Measurements from ENCODE around the gene HOXB8. TPM values are rescaled to one million over a fixed set of nuclear protein-coding genes. Genes with fewer than 3 reads are reported as not detected.
A peak's percentile ranks its signal among the peaks of the same experiment; 100 is the strongest.

The HOXB8 gene
- total RNA-seq, 1 donor from 2014 or later, result not detected

DNA sequence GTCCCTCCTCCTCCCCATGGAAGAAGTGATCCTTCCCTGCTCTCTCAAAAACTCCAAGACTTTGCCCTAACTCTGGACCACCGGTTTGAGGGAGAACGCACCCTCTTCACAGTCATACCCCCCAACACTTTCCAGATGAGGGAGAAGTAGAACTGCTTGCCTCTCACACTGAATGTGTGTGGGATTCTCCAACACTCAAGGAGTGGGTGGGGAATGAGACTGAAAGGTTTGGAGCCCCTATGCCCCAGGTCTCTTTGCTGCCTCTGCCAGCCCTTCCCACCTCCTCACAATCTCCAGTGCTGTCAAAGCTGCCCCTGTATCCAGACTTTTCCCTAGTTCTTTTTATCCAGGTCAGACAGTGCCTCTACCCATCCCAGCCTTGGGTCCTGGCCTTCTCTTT lies 48.4 kb downstream of the HOXB8 start:
- Mint-ChIP-seq H3K4me3 (ENCODE audit: unreplicated experiment) (no peak overlapping the region), H3K27me3 (ENCODE audit: low read depth, unreplicated experiment) (peaks cover 22% of the 10 kb centered on the region), H3K4me1 (ENCODE audit: low read depth, unreplicated experiment) (no peaks in the 10 kb centered on the region), H3K9me3 (ENCODE audit: unreplicated experiment) (peaks cover 16% of the 10 kb centered on the region), H3K36me3 (ENCODE audit: low read depth, unreplicated experiment) (no peaks in the 10 kb centered on the region), H3K27ac (ENCODE audit: unreplicated experiment) (no peak overlapping the region)
- Histone ChIP-seq H4K20me1 (ENCODE audit: insufficient read depth, low read length) (peaks cover 3% of the 10 kb centered on the region), H3K36me3 (ENCODE audit: insufficient read depth, low read length) (no peaks in the 10 kb centered on the region), H3K79me2 (ENCODE audit: insufficient read depth, low read length) (peaks cover 95% of the 10 kb centered on the region), H2AFZ (ENCODE audit: low read depth, low read length) (no peak overlapping the region), H3K27ac (ENCODE audit: low read depth, low read length) (peak overlapping the region; percentile 65), H3K4me1 (ENCODE audit: insufficient read depth, low read length) (peaks cover 22% of the 10 kb centered on the region), H3K4me2 (ENCODE audit: low read length) (peak overlapping the region; percentile 86), H3K9me3 (ENCODE audit: insufficient read depth, low read depth, low read length) (no peaks in the 10 kb centered on the region), H3K9ac (ENCODE audit: low read length) (peak overlapping the region; percentile 62), H3K4me3 (ENCODE audit: insufficient read depth, low read depth, low read length) (no peak overlapping the region), H3K27me3 (ENCODE audit: insufficient read depth, low read length) (peaks cover 89% of the 10 kb centered on the region)
- TF ChIP-seq EZH2 (IDR thresholded peaks at IDR 0.05; ENCODE audit: insufficient read depth, low read length), result no peak
- TF ChIP-seq, protein P1, sequence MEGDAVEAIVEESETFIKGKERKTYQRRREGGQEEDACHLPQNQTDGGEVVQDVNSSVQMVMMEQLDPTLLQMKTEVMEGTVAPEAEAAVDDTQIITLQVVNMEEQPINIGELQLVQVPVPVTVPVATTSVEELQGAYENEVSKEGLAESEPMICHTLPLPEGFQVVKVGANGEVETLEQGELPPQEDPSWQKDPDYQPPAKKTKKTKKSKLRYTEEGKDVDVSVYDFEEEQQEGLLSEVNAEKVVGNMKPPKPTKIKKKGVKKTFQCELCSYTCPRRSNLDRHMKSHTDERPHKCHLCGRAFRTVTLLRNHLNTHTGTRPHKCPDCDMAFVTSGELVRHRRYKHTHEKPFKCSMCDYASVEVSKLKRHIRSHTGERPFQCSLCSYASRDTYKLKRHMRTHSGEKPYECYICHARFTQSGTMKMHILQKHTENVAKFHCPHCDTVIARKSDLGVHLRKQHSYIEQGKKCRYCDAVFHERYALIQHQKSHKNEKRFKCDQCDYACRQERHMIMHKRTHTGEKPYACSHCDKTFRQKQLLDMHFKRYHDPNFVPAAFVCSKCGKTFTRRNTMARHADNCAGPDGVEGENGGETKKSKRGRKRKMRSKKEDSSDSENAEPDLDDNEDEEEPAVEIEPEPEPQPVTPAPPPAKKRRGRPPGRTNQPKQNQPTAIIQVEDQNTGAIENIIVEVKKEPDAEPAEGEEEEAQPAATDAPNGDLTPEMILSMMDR (IDR thresholded peaks at IDR 0.05; ENCODE audit: insufficient read depth, low read depth, low read length), result no peak
- FAIRE-seq (no peak), DNase-seq (ENCODE audit: low read depth) (no peak)

DNA sequence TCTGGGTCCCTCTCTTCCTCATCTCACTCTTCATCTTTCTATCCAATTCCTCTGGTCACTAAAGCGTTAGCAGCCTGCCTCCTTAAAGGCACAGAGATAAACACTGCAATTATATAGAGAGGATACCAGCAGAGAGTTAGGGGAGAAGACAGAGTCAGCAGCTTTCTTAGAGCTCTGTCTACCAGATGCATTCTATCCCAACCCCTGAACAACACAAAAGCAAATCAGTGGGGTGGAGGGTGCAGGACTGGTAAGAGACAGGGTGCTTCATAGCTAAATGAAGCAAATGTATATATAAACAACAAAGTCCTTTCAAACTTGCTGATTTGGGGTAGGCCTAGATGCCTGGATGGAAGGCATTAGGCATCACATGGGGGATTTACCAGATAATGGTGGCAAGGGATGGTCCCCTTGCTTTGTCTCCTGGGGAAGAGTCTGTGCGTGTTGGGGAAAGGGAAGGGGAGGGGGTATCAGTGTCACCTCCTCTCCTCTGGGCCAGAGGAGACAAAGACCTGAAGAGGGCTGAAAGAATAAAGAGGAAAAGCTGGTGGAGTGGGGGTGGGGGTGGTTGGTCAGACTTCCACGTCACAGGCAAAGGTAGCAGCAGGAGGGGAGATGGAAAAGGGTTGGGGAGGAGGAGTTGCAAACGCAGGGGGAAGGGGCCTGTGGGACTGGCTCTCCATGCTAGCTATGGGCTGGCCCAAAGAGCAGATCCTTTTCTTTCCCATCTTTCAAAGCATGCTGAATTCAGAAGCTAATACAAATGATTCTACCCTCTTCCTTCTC lies 49.0 kb downstream of the HOXB8 start:
- Histone ChIP-seq H2AFZ (ENCODE audit: low read depth, low read length) (no peak overlapping the region), H3K4me3 (ENCODE audit: insufficient read depth, low read depth, low read length) (no peak overlapping the region), H3K27me3 (ENCODE audit: insufficient read depth, low read length) (peaks cover 89% of the 10 kb centered on the region), H4K20me1 (ENCODE audit: insufficient read depth, low read length) (peaks cover 9% of the 10 kb centered on the region), H3K79me2 (ENCODE audit: insufficient read depth, low read length) (peaks cover 95% of the 10 kb centered on the region), H3K9me3 (ENCODE audit: insufficient read depth, low read depth, low read length) (no peaks in the 10 kb centered on the region), H3K4me2 (ENCODE audit: low read length) (peak overlapping the region; percentile 86), H3K27ac (ENCODE audit: low read depth, low read length) (peak overlapping the region; percentile 65), H3K9ac (ENCODE audit: low read length) (peak overlapping the region; percentile 76), H3K4me1 (ENCODE audit: insufficient read depth, low read length) (peaks cover 26% of the 10 kb centered on the region), H3K36me3 (ENCODE audit: insufficient read depth, low read length) (no peaks in the 10 kb centered on the region)
- no peak overlapping the region for H3K4me3 Mint-ChIP-seq (ENCODE audit: unreplicated experiment)
- no peaks in the 10 kb centered on the region for H3K36me3 Mint-ChIP-seq (ENCODE audit: low read depth, unreplicated experiment)
- no peak overlapping the region for H3K27ac Mint-ChIP-seq (ENCODE audit: unreplicated experiment)
- TF ChIP-seq, protein P1 (IDR thresholded peaks at IDR 0.05; ENCODE audit: insufficient read depth, low read depth, low read length), result no peak
- TF ChIP-seq EZH2 (IDR thresholded peaks at IDR 0.05; ENCODE audit: insufficient read depth, low read length), result no peak
- FAIRE-seq (no peak), DNase-seq (ENCODE audit: low read depth) (no peak)
- H3K27me3 Mint-ChIP-seq (ENCODE audit: low read depth, unreplicated experiment), result peaks cover 28% of the 10 kb centered on the region
- no peaks in the 10 kb centered on the region for H3K4me1 Mint-ChIP-seq (ENCODE audit: low read depth, unreplicated experiment)
- peaks cover 16% of the 10 kb centered on the region for H3K9me3 Mint-ChIP-seq (ENCODE audit: unreplicated experiment)

DNA sequence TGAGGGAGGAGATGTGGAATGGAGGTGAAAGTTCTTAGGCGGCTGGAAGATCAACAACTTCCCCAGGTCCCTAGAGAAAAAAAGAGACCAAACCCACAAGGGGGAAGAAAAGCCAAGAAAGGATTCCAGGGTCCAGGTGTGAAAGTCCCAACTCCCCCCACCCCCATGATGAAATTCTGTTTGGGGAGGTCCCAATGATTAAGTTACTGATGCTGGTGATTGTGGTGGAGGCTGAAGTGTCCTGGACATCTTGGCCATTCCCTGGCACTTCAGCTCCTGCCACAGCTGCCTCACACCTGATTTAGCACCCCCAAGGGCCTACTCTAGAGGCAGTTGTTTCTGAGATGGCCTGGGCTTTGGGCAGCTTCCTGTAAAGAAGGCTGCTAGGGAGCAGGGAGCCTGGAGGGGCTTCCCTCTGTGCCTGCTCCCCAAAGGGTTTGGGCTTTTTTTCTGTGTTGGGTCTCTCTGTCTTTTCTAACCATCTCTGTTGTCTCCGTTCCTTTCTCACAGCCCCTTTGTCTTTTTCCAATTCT lies 50.0 kb downstream of the HOXB8 start:
- no peak for FAIRE-seq
- peaks cover 85% of the 10 kb centered on the region for H3K27me3 ChIP-seq (ENCODE audit: insufficient read depth, low read length)
- TF ChIP-seq EZH2 (IDR thresholded peaks at IDR 0.05; ENCODE audit: insufficient read depth, low read length), result no peak
- TF ChIP-seq, protein P1 (IDR thresholded peaks at IDR 0.05; ENCODE audit: insufficient read depth, low read depth, low read length), result no peak
- peak overlapping the region; percentile 86 for H3K4me2 ChIP-seq (ENCODE audit: low read length)
- H3K4me3 ChIP-seq (ENCODE audit: insufficient read depth, low read depth, low read length), result peak overlapping the region; percentile 34
- peaks cover 23% of the 10 kb centered on the region for H3K4me1 ChIP-seq (ENCODE audit: insufficient read depth, low read length)
- H3K36me3 Mint-ChIP-seq (ENCODE audit: low read depth, unreplicated experiment), result no peaks in the 10 kb centered on the region
- peaks cover 94% of the 10 kb centered on the region for H3K79me2 ChIP-seq (ENCODE audit: insufficient read depth, low read length)
- no peak overlapping the region for H3K27ac Mint-ChIP-seq (ENCODE audit: unreplicated experiment)
- no peaks in the 10 kb centered on the region for H3K9me3 ChIP-seq (ENCODE audit: insufficient read depth, low read depth, low read length)
- H2AFZ ChIP-seq (ENCODE audit: low read depth, low read length), result no peak overlapping the region
- H3K4me1 Mint-ChIP-seq (ENCODE audit: low read depth, unreplicated experiment), result no peaks in the 10 kb centered on the region
- H3K9me3 Mint-ChIP-seq (ENCODE audit: unreplicated experiment), result peaks cover 20% of the 10 kb centered on the region
- no peaks in the 10 kb centered on the region for H3K36me3 ChIP-seq (ENCODE audit: insufficient read depth, low read length)
- DNase-seq (ENCODE audit: low read depth), result no peak
- H3K27me3 Mint-ChIP-seq (ENCODE audit: low read depth, unreplicated experiment), result peaks cover 38% of the 10 kb centered on the region
- peak overlapping the region; percentile 65 for H3K27ac ChIP-seq (ENCODE audit: low read depth, low read length)
- H4K20me1 ChIP-seq (ENCODE audit: insufficient read depth, low read length), result peaks cover 9% of the 10 kb centered on the region
- no peak overlapping the region for H3K4me3 Mint-ChIP-seq (ENCODE audit: unreplicated experiment)
- H3K9ac ChIP-seq (ENCODE audit: low read length), result peak overlapping the region; percentile 76

Measured in astrocyte (in vitro differentiated cells and primary cell).